ENCODE measurements around the gene CELA3A. TPM values are rescaled to one million over a fixed set of nuclear protein-coding genes. Genes with fewer than 3 reads are reported as not detected.

Gene CELA3A
- total RNA-seq, 2 experiments from 2014 or later = not detected

DNA sequence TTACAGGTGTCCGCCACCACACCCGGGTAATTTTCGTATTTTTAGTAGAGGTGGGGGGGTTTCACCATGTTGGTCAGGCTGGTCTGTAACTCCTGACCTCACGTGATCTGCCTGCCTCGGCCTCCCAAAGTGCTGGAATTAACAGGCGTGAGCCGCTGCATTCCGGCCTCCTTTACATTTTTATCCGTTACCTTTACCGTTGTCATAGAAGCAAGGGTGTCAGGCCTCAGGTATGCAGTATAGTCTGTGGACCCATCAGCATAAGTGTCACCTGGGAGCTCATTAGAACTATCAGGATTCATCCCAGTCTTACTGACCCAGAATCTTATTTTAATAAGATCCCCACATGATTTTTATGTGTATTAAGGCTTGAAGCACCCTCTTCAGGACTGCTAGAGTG, 56.4 kb downstream of the CELA3A start:
- CTCF ChIA-PET (ENCODE audit: unreplicated experiment) = no interaction called here
- BruUV-seq (replicated peaks) = no TSS peak
- peaks cover 41% of the 10 kb centered on the region for H4K20me1 ChIP-seq (ENCODE audit: insufficient read depth, low read length)
- no peak overlapping the region for H2AFZ ChIP-seq (ENCODE audit: low read length)
- H3K36me3 ChIP-seq (ENCODE audit: insufficient read depth, low read length) = peaks cover 64% of the 10 kb centered on the region
- intact Hi-C loops (cut with micrococcal nuclease; ENCODE audit: unreplicated experiment) = no loop called here
- TF ChIP-seq, protein P1, sequence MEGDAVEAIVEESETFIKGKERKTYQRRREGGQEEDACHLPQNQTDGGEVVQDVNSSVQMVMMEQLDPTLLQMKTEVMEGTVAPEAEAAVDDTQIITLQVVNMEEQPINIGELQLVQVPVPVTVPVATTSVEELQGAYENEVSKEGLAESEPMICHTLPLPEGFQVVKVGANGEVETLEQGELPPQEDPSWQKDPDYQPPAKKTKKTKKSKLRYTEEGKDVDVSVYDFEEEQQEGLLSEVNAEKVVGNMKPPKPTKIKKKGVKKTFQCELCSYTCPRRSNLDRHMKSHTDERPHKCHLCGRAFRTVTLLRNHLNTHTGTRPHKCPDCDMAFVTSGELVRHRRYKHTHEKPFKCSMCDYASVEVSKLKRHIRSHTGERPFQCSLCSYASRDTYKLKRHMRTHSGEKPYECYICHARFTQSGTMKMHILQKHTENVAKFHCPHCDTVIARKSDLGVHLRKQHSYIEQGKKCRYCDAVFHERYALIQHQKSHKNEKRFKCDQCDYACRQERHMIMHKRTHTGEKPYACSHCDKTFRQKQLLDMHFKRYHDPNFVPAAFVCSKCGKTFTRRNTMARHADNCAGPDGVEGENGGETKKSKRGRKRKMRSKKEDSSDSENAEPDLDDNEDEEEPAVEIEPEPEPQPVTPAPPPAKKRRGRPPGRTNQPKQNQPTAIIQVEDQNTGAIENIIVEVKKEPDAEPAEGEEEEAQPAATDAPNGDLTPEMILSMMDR (conservative IDR thresholded peaks at IDR 0.05; ENCODE audit: low read length) = no peak; the same call in 1 of the 2 replicates
- TF ChIP-seq EZH2phosphoT487 (IDR thresholded peaks at IDR 0.05; ENCODE audit: borderline replicate concordance, low read depth, low read length) = no peak
- POLR2A ChIA-PET = no interaction called here
- H3K27ac ChIP-seq (ENCODE audit: low read depth, low read length, poor library complexity, severe bottlenecking) = no peak overlapping the region
- H3K4me1 ChIP-seq (ENCODE audit: insufficient read depth, low read length, poor library complexity, severe bottlenecking) = peaks cover 42% of the 10 kb centered on the region
- H3K9me2 ChIP-seq (ENCODE audit: insufficient read depth, low read length) = no peaks in the 10 kb centered on the region
- H3K79me2 ChIP-seq (ENCODE audit: insufficient read depth, low read depth, low read length) = peaks cover 98% of the 10 kb centered on the region
- H3K9me3 ChIP-seq (ENCODE audit: low read length) = no peaks in the 10 kb centered on the region
- no peak overlapping the region for H3K4me2 ChIP-seq (ENCODE audit: low read length)
- no peak for DNase-seq (ENCODE audit: low spot score)
- no peak overlapping the region for H3K4me3 ChIP-seq (ENCODE audit: low read depth, low read length, poor library complexity, severe bottlenecking)

Small RNAs within 50 kb of the gene (small RNA-seq; reads per million reads assigned to genes)
- gene RN7SL186P (not detected), gene RN7SL386P (not detected), gene RNU6-1022P (not detected), gene RNU6-776P (not detected)

Other genes with a start within 250 kb of the CELA3A start
- gene USP48, start 218.5 kb upstream of the CELA3A start, total RNA-seq (2014; rRNA removed; shearing (Covaris generic)) = 45.0 and 56.0 TPM in 2 replicates
- 95.7 and 98.3 TPM in 2 replicates for gene USP48, start 218.5 kb upstream of the CELA3A start, total RNA-seq (2022)
- gene LDLRAD2, start 189.4 kb upstream of the CELA3A start, total RNA-seq (2014; rRNA removed; shearing (Covaris generic)) = not detected in 2 replicates
- gene LDLRAD2, start 189.4 kb upstream of the CELA3A start, total RNA-seq (2022) = not detected in 2 replicates
- gene HSPG2, start 64.3 kb upstream of the CELA3A start, total RNA-seq (2014; rRNA removed; shearing (Covaris generic)) = 1.2 and 1.6 TPM in 2 replicates
- 3.5 and 4.7 TPM in 2 replicates for gene HSPG2, start 64.3 kb upstream of the CELA3A start, total RNA-seq (2022)
- gene CELA3B, start 24.6 kb upstream of the CELA3A start, total RNA-seq (2014; rRNA removed; shearing (Covaris generic)) = not detected in 2 replicates
- gene CELA3B, start 24.6 kb upstream of the CELA3A start, total RNA-seq (2022) = not detected in 2 replicates
- 109 and 120 TPM in 2 replicates for gene CDC42, start 51.1 kb downstream of the CELA3A start, total RNA-seq (2014; rRNA removed; shearing (Covaris generic))
- gene CDC42, start 51.1 kb downstream of the CELA3A start, total RNA-seq (2022) = 157 and 163 TPM in 2 replicates
- gene WNT4, start 141.4 kb downstream of the CELA3A start, total RNA-seq (2014; rRNA removed; shearing (Covaris generic)) = not detected in 2 replicates
- not detected in 2 replicates for gene WNT4, start 141.4 kb downstream of the CELA3A start, total RNA-seq (2022)